Upper lobe of left lung (tissue), 4 donors: Measurements from ENCODE around the gene SWT1.

Source experiments
- CTCF ChIP-seq, 6 experiments: fragments of 450-650 bp in 4 of 6; fragments of 200-600 bp in 2 of 6; sonication (generic) in 2 of 6; IDR thresholded peaks; one replicate each; pipeline ENCODE4 v1.5.1; 2016 to 2019; ENCODE audit warnings: antibody characterized with exemption in 6 of 6
- EP300 ChIP-seq, 4 donors: sonication (generic); formaldehyde crosslinking; IDR thresholded peaks; one replicate each; pipeline ENCODE4 v1.5.1; 2017; ENCODE audit warnings: antibody characterized with exemption in 4 of 4, control low read depth in 2 of 4
- POLR2A ChIP-seq, 4 donors: fragments of 450-650 bp; IDR thresholded peaks; one replicate each; pipeline ENCODE4 v1.5.1; 2016 to 2017; ENCODE audit warnings: antibody characterized with exemption in 4 of 4, mild to moderate bottlenecking in 2 of 4
- POLR2AphosphoS5 ChIP-seq, 2 donors: sonication (generic); formaldehyde crosslinking; IDR thresholded peaks; one replicate each; pipeline ENCODE4 v1.5.1; 2017; ENCODE audit warnings: antibody characterized with exemption in 2 of 2

GRCh38 chr1:185158800-185159199 lies 1.8 kb downstream of the SWT1 start:
- TF ChIP-seq CTCF (IDR thresholded peaks at IDR 0.05) (no peak), POLR2A (IDR thresholded peaks at IDR 0.05) (no peak), POLR2AphosphoS5 (IDR thresholded peaks at IDR 0.05) (no peak), EP300 (IDR thresholded peaks at IDR 0.05) (no peak)
